GM15510 (cell line): Measurements from ENCODE around the gene PTPRM.

Source experiments
- POLR2A ChIP-seq: IDR thresholded peaks from 3 replicates; pipeline ENCODE4 v1.6.1; 2011; ENCODE audit warnings: borderline replicate concordance; ENCODE audit not compliant: insufficient read length; ENCODE audit errors: extremely low read depth

PTPRM gene

DNA sequence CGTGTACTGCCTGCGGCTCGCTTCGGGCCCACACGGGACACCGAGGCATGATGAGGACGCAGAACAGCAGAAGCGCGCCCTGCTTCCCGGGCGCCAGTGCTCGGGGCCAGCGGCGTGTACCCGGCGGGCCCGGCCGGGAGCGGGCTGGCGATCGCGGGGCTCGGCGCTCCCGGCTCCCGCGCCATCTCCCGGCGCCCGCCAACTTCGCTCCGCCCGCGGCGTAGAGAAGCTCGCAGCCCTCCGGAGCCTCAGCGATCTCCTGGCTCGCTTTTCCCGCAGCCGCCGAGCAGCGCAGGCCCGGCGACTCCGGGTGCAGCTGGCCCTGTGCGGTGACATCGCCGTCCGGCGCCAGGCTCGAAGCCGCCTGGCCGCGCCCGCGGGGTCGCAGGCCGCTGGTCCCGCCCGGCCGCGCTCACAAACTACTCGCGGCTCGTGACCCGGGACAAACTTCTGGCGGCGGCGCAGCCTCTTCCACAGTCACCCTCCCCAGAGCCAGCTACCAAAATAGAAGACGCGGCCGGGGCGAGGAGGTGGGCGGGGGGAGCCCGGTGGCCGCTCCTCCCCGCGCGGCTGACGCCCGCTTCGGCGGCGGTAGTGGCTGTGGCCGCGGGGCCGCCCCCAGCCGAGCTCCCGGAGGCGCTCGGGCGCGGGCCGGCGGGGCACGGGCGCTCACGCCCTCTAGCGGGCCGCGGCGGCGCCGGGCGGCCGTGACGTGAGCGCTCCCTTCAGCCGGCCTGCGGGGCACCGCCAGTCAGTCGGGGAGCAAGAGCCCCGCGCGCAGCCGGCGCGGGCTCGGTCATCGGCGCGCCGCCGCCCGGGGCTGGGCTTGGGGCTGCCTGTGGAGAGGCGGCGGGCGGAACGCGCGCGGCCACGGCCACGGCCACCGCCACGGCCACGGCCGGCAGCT lies at the start of gene PTPRM:
PTPRM (plus strand) TSS at position 750 of the 907 bp plus-strand sequence. CDS start 503 bp downstream, outside the sequence.
- no peak for TF ChIP-seq POLR2A

DNA sequence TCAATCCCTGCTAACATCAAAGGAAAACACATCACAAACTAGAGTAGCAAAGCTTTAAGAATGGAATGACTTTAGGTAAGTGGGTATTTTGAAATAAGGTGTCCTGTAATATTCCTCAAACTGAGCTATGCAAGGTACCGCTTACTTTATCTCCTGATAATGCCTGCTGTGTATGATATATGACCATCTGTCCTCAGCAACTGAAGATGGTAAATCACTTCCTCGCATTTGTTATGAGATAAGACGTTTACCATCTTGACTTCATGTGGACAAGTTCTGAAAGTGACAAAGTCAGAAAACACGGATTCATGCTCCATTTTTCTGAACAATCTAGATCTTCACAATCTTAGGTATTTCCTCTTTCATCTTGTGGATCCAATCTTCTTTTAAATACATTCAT lies 49.3 kb upstream of the PTPRM start:
- no peak for TF ChIP-seq POLR2A

DNA sequence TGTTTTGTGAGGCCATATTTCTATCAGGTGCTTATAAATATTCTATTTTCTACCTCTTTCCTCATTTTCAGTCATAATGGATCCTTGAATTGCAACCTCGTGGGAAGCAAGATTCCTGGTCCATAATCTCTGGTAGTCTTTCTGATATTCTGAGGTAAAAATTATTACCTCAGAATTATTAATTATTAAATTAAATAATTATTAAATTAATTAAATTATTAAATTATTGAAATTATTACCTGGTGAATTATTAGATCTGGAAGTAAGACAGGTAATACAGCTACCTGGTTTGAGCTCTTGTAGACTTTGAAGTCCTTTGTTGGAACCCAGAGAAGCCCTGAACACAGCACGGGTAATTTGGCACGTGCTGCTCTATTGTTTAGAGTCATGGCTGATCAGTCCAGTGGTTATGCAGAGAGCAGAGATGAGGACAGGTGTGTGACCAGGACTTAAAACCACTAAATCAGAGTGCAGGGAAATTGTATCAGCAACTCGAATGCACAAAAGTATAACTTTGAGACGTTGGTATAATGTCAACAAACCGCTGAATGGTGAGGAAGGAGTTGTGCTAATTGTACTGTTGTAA lies 46.8 kb upstream of the PTPRM start:
- TF ChIP-seq POLR2A: no peak

DNA sequence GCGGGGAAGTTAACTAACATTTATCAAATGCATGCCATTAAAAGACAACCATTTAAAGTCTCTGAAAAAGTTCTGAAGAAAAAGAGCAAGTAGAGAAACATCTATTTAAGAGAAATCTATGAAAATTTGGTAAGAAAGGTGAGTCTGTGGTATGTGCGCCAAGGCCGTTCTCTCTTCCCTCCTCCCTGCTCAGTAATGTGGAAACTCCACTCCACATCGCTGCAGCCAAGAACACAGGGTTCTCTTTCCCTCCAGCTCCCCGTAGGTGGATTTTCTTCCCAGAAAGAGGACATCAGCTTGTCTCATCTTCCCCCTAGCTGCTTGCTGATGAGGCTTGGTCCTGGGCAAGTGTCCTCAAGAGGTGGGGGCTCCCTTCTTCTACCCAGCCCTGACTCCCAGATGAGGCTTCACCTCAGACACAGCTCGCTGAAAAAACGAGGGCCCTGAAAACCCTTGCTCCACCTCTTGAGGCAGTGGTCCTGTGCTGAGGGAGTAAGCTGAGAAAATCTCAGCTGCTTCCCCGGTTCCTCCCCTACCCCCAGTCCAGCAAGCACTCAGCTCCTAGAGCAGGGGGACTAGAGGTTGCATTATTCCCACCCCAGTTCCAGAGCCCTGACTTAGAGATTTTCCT lies 45.8 kb upstream of the PTPRM start:
- no peak for TF ChIP-seq POLR2A

DNA sequence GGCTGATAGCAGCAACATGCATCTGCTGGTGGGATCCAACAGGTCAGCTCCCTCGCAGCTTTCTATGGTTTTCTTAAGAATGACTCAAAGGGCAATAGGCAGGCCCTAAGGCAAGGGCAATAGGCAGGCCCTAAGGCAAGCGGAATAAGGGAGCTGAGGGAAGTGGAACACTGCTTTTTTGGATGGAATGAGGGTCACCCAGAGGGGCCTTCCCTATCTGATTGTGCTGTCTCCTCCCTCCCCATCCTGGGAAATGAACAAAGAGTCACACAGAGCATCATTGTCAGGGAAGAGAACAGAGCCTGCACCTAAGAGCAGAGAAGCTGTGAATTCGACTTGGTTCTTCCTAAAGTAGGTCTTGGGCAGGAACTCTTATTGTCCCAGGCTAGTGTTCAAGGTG lies 43.3 kb upstream of the PTPRM start:
- TF ChIP-seq POLR2A: no peak

DNA sequence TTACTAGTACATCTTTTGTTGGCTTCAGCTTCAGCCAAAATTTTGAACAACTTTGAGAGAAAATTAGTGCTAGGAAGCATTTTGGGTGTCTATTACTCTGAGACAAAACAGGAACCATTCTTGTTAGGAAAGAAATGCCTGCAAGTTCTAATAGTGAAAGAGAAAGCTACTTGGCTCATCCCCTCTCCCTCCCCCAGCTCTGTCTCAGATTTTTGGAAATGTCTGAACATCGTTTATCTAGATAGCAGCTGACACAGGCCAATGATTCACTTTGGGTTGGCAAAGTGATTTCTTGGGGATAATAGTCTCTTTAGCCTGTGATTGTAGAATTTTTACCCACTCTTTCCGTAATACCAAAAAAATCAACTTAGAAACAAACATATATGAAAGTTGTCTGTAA lies 42.3 kb upstream of the PTPRM start:
- TF ChIP-seq POLR2A: no peak

DNA sequence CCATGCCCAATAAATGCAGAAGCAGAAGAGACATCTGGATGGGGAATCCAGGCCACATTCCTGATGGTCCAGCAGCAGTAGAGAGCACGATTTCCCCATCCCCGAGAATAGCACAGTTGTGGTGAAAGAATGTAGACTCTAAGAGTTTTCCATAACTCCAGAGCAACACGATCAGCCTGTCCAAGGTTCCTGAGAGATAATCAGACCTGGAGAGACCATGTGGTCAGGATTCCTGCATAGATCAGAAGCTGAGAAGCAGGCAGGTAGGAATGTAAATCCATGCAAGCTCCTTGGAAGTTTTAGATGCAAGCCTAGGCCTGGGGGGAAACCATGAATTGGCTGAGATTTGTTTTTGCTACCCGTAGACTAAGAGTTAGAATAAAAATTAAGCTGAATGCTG lies 34.2 kb upstream of the PTPRM start:
- TF ChIP-seq POLR2A: no peak

DNA sequence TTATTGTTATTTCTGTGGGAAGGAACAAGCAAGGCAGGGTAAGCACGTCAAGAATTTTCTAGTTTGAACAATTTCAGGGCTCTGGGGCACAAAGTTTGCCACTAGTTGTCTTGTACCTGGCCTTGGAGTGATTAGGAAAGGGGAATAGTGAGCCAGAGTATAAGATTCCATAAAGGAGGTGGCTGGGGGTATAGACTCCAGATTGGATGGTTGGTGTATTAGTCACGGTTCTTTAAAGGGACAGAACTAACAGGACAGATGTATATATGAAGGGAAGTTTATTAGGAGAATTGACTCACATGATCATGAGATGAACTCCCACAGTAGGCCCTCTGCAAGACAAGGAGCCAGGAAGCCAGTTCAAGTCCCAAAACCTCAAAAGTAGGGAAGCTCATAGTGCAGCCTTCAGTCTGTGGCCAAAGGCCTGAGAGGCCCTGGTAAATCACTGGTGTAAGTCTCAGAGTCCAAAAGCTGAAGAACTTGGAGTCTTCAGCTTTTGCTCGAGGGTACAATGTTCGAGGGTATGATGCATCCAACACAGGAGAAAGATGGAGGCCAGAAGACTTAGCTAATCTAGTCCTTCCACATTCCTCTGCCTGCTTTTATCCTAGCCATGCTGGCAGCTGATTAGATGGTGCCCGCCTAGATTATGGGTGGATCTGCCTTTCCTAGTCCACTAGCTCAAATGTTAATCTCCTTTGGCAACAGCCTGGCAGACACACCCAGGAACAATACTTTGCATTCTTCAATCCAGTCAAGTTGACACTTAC lies 31.5 kb upstream of the PTPRM start:
- TF ChIP-seq POLR2A: no peak

DNA sequence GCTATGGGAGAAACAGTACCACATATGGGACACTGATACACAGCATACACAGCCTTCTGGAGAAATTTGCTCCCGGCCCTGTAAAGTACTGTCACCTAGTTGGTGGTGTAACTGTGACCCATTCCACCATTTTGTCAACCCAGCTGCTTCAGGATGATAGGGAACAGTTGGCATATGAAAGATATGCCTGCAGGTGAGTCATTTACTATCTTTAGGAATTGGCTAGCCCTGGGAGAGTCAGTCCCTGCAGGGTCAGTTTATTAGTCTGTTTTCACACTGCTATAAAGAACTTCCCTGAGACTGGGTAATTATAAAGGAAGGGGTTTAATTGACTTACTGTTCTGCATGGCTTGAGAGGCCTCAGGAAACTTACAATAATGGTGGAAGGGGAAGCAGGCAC lies 30.0 kb upstream of the PTPRM start:
- TF ChIP-seq POLR2A: no peak

DNA sequence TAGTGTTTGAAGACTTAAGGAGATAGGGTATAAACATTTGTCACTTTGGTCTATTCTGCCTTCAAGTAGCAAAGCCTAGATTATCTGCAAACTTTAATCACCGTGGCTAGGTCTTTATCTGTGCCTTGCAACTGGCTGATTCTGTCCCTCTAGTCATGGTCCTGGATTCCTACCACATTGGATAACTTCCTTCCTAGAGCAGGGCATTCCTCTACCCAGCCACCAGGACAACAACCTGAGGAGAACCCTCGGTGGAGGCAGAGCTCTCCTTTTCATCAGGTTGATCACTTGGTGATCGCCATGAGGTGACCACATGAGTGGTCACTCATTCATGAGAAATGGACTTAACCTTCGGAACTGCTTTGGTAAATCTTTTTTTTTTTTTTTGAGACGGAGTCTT lies 25.3 kb upstream of the PTPRM start:
- TF ChIP-seq POLR2A: no peak

DNA sequence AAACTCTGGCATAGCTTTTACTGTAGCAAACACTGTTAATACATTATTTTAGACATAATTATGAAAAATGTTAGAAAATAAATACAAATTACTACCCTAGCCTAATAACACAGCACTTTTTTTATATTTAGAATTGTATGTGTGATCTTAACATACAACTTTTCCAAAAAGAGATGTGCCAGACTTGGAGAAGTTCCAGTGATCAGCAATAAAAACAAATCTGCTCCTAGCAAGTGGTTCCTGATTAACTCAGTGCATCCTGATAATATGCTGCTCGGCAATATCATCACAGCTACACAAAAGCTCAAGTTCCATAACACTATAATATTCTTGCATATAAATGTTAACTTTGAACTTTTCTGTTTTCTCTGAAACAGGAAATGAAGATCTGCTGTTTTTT lies 22.4 kb upstream of the PTPRM start:
- TF ChIP-seq POLR2A: no peak

DNA sequence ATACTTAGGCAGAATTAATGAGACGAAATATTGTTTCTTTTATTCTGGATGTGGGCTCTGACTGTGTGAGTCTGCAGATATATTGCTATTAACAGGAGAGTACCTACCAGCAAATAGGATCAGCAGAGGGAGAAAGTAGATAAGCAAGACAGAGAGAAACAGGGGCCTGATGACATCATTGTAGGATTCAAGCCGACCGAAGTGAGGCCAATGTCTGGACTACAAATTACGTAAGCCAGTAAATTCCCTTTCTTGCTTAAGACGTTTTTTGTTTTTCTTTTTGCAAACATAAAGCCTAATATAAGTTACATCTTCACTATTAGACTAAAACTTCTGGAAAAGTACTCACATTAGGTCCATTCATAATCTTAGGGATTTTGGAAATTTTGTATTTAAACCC lies 21.4 kb upstream of the PTPRM start:
- no peak for TF ChIP-seq POLR2A

DNA sequence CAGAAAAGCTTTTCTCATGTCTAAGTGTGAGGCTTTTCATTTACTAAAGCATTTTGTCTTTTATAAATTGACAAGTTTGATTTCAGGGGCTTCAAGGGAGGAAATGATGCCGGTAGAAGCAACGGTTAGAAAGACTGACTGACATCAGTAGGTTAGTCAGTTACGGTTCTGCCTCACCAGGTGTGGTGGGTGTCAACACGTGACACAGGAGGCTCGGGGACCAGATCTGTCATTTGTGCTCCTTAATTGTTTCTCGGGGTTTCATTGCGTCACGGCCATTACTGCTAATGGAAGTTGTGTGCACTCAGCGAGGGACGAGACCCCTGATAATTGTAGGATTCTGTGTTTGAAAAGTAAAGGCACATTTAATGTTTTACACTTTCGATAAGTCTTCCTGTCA lies 18.9 kb upstream of the PTPRM start:
- TF ChIP-seq POLR2A: no peak

DNA sequence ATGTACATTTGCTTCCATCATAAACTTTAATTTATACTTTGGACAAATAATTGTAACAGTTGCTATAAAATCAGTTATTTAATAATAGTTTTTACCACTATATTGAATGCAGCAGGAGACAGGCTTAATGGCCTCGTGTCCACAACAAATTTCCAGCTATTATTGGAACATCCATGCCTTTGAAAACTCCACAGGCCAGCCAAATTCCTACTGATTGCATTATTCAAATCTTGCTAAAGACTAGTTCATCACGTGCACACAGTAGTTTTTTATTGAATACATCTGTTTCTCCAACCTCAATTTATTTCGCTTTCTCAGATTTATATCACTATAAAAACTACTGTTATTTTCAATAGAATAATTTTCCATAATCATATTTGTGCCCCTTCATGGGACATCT lies 18.4 kb upstream of the PTPRM start:
- no peak for TF ChIP-seq POLR2A

DNA sequence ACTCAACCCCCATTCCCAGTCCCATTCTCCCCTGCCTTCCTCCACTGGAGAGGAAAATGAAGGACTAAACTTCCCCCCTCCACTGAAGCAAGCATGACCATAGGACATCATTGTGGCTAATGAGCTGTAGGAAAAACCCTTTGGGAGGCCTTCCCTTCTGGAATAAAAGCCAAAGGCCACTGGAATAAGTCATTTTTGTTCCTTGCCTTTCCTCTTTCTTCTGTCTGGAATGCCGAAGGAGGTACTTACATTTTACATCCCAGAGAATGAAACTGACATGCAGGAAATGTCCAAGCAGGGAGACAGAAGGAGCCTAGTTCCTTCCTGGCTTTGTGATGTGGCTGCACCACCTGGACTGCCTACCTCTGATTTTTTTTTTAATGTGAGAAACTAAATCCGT lies 9.1 kb upstream of the PTPRM start:
- no peak for TF ChIP-seq POLR2A
